Measurements from ENCODE around the gene AREG.

Gene AREG

DNA sequence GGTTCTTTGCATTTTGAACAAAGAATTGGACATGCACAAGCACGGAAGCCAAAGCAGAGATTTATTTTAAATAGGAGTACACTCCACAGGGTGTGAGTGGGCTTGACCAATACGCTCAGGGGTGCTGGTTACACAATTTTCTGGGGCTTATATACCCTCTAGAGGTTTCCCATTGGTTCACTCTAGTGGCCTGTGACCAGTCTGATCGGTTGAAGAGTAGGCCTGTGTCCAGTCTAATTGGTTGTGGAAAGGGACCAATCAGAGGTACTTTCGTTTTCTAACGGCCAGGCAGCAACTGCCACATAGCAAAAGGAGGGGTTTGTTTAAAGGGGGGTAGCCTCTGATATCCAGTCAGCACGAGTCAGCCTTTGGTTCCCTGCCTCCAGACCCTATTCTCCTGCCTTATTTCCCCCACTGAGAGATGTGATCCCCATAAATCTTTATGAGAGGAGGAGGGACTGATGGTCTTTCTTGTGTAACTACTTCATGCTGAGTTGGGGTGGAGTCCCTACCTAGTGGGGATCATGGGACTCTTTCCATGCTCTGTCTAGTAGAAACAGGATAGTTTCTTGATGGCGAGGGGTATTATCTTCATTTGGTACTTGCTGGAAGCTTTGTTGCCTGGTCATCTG, 11.3 kb upstream of the AREG start:
- no peak for DNase-seq

DNA sequence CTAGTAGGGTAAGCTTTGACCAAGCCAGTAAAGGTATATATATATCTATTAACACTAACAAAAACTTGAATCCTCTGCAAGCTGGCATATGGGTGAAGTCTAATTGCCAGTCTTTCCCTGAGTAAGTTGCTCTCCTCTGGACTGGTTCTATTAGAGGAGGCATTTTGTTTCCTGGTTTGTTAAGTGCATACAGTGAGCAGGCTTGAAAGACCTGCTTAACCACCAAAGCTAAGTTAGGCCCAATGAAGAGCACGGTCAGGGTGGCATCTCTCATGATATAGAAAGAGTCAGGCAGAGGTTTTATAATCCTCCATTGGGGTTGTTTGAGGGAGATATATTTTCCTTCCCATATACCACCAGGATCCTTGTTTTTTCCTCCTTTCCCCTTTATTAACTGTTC, 9.6 kb upstream of the AREG start:
- DNase-seq = no peak

DNA sequence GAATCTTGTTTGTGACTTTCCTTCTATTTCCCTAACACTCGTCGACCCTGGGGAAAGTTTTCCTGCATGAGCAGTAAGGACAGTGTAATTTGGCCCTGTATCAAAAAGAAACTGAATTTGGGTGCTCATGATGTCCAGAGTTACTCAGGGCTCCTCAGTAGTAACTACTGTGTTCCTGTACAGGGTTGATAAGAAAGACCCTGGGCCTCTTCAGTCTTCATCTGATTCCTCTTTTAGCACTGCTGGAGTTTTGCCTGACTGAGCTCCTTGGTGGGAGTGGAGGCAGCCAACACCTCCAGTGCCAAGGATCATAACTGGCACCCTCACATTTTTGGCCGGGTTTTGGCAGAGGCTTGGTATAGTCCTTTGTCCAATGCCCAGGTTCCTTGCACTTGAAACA, 7.1 kb upstream of the AREG start:
- no peak for DNase-seq

DNA sequence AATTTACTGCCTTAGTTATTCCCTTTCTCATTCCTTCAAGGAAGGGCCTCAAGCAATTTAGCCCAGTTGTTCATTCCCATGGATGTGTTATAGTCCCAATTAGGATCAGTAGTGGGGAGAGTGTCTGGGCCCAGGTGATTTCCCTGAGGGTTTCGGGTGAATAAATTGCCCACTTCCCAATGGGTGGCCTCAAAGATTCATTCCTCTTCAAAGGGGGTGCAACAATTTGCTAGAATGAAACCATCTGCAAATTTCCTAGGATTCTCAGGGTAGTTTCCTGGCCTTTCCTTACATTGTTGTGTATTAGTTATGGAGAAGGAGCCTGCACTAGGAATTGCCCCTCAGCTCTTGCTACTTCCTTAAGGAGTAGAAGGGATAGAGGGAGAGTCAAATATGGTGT, 6.3 kb upstream of the AREG start:
- DNase-seq = no peak

DNA sequence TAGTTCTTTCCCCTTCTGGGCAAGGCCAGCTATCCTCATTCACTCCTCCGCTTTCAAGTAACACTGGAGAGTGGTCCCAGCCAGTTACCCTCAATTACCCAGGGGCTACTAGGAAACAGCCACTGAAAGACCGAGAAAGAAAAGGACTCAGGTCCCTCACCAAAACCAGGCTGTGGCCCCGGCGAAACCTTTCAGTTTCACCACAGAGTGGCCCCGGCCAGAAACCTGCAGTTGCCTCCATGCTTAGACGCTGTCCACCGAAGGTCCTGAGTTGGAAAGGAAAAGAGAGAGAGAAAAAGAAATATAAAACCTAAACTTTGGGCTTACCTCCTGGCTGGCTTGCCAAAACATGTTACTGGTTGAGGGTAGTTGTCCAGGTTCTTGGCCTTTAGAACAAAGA, 5.0 kb upstream of the AREG start:
- DNase-seq = no peak

DNA sequence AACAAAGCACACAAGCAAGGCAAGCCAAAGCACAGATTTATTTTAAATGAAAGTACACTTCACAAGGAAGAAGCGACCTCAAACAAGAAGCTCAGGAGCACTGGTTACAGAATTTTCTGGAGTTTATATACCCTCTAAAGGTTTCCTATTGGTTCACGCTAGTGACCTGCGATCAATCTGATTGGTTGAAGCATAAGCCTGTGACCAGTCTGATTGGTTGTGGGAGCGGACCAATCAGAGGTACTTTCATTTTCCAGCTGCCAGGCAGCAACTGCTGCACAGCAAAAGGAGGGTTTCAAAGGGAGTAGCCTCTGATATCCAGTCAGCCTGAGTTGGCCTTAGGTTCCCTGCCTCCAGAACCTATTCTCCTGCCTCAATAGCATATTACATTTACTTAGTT, 4.6 kb upstream of the AREG start:
- no peak for DNase-seq

DNA sequence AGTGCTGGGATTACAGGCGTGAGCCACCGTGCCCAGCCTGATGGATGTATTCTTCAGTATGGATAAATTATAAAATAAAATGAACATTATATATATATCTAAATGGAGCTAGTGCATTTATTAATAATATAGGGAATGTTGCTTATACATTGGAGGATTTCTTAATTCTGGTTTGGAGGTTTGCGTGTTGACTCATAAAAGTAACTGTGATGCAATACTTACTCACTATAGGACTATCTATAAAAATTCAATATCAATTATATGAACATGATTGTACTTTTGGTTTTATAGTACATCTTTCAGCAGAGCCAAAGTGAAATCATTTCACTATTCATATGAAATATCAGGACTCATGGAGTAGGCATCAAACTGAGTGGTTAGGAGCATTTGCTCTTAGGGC, 3.2 kb upstream of the AREG start:
- no peak for DNase-seq

DNA sequence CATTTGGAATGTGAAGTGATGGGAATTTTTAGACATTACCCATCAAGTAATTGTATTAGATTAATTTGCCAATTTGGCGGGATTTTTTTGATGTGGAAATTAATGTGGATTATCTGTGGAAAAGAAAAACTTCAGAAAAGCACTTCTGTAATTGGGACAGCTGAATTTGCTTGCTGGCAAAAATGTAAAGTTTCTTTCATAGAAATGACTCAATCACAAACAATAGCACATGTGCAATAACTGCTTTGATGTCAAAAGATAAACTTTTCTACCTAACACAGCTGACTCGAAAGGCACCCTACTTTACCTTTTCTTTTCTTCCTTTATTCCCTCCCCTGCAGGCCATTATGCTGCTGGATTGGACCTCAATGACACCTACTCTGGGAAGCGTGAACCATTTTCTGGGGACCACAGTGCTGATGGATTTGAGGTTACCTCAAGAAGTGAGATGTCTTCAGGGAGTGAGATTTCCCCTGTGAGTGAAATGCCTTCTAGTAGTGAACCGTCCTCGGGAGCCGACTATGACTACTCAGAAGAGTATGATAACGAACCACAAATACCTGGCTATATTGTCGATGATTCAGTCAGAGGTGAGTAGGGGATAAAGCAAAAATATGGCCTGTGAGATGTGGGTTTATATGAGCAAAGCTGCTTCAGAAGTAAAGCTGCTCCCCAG, 1.4 kb downstream of the AREG start:
- DNase-seq = no peak

DNA sequence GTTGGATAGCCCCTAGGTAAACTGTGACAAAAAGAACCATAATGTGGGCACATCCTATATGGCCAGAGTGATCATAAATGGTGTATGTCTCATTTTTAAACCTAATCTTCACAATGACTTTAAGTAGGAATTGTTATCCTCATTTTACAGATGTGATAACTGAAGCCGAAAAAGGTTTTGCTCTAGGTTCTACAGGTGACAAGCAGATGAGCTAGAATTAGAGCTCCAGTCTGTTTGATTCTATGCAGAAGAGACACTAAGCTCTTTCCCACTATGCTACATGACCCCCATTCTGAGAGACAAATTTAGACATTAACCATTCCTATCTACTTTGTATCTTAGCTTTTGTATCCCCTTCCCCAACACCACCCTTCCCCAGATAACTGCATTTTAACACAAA, 2.0 kb downstream of the AREG start:
- no peak for DNase-seq

DNA sequence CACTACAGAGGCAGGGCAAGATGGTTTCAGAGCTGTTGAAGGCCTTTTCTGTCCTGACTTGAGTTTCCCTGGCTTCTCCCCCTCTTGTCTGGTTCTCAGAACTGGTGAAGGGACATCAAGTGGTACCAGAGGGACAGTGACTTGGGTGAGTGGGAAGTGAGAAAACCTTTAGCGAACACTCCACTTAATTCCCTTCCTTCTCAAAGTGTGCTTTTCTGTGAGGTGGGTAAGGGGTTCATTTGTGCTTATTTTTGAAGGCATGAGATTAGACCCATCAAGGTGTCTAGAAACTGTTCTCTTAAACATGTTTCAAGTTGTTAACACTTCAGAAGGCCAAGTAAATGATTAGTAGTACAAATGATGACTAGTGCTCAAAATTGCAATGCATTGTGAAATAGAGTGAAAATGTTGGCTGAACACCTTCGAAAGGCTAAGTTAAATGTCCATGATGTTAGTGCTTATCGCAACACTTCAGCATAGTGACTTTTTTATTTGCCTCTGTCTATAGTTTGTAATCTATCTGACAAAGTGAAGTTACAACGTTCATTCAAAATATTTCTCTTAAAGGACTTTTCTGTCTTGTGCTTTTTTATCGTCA, 2.8 kb downstream of the AREG start:
- no peak for DNase-seq

DNA sequence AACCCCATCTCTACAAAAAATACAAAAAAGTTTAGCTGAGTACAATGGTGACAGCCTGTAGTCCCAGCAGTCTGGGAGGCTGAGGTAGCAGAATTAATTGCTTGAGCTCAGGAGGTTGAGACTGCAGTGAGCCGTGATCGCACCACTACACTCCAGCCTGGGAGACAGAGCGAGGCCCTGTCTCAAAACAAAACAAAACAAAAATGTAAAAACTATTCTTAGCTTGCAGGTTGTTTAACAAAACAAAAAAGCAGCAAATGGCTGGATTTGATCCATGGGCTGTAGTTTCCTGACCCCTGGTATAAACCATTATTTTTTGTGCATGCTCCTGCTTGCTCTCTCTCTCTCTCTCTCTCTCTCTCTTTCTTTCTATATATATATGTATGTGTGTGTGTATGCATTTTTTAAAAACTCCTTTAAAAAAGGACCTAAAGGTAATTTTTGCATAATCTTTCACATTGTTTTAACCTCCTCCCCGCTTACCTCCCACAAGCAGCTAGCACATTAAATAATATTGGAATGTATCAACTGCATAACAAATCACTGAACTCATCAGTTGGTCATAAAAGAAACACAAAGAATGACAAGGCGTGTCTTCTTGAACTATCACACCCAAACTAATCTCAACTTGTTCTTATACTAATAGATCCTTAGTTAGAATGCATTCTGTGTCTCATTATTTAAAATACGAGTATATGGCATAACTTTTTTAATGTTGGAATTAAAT, 4.8 kb downstream of the AREG start:
- DNase-seq = no peak

DNA sequence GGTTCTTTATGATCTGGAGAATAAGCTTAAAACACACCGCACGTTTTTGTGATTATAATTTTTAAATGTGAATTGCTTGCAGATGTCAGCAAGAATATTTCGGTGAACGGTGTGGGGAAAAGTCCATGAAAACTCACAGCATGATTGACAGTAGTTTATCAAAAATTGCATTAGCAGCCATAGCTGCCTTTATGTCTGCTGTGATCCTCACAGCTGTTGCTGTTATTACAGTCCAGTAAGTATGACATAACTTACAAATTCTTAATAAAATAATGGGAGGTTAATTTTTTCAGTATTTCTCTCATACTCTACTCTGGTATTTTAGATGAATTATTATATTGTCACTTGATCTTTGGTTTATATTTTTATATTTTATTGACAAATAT, 5.4 kb downstream of the AREG start:
- DNase-seq = no peak

DNA sequence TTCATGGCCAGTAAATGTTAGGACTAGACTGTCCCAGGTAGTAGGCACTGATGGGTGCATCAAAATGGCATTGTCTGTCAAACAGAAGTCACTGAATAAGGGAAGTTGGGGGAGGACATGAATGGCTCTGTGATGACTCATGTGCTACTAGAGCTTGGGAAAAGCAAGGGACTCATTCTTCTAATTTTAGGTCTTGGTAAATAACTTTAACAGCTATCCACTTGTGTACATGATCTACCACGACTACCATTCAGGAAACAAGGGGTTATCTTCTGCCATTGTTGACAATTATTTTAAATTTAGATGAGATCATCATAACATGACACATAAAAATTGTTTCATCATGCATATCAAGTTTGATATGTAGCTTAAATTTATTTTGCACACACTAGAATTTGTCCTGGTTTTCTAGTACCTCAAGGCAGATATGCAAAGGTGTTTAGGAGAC, 6.3 kb downstream of the AREG start:
- DNase-seq = no peak

DNA sequence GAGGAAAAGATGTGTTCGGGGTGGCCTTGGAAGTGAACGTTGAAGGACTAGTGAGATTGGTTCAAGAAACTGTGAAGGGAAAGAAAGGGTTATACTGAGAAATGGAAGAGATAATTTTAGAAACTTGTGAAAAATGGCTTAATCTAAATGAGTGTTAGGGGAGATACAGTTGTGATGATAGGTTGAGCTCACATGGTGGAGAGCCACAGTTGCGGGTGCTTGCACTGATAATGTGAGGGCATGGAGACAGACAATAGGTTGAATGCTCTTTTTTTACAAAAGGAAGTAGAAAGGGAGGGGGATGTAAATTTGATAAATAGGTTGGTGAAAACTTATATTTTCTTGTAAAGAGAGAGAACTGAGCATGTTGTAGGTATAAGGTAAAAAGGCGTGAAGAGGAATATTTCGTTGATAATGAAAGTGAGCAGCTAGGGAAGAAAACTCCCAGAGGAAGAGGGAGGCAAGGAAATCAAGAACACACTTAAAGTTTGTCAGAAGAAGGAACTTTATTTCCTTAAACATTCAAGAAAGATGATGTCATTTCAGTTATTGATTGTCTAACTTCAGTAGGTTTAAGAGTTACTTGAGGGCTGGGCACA, 8.2 kb downstream of the AREG start:
- no peak for DNase-seq

DNA sequence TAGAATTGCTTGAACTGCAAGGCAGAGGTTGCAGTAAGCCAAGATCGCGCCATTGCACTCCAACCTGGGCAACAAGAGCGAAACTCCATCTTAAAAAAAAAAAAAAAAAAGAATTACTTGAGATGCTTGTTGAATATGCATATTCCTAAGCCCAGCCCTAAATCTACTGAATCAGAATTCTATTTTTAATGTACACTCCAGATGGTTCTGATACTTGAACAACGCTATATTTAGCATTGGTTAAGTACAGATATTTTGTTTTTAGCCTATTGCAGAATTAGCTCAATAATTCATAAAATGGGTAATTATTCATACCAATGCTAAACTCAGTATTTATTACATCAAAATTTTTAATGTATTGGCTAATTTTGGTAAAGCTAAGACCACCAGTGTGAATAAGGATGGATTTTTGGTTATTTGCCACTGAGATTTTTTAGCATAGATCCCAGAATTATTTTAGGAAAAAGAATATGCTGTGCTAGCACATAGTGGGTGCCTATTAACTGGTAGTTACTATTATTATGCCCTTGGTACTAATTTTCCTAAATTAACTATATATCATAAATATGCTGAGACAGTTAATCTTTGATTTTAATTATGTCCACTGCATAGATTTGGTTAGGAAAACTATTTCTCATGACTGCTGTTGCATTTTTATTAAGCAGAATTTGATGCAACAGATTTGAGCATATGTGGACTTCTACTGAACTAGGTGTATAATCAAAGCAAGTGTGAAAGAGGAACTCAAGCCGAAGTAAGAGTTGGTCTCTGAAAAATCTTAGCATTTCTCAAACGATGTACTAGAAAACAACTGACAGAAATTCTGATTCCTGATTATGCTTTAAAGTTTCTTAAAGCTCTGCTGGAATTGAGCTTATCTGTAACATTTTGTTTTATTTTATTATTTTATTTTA, 9.2 kb downstream of the AREG start:
- DNase-seq = no peak

DNA sequence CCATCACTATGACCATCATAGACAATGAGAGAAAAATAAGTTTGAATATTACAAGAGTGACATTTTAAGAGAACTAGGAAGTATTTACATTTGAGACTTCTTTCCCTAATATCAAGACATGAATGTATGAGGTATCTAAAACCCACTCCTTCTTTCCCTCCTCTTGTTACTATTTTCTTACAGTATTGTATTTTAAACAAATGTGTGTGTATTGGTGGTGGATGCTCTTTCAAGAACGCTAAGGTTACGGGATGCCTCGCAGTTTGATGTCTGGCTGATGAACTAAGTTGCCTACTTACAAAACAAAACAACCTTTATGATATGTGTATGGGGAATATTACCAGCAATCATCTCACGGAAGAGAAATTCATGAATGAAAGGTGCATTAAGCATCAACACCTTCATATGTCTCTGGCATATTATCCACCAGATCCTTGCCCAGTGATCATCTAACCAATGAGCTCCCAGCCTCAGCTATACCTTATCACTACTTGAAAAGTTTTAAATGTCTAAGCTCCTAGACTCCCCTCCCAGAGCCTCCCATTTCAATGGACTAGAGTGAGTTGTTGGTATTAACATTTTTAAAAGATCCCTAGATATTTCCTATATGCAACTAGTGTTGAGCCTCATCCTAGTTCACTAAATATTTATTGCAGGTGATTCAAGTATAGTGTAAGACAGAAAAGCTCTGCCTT, 10.6 kb downstream of the AREG start:
- DNase-seq = no peak

DNA sequence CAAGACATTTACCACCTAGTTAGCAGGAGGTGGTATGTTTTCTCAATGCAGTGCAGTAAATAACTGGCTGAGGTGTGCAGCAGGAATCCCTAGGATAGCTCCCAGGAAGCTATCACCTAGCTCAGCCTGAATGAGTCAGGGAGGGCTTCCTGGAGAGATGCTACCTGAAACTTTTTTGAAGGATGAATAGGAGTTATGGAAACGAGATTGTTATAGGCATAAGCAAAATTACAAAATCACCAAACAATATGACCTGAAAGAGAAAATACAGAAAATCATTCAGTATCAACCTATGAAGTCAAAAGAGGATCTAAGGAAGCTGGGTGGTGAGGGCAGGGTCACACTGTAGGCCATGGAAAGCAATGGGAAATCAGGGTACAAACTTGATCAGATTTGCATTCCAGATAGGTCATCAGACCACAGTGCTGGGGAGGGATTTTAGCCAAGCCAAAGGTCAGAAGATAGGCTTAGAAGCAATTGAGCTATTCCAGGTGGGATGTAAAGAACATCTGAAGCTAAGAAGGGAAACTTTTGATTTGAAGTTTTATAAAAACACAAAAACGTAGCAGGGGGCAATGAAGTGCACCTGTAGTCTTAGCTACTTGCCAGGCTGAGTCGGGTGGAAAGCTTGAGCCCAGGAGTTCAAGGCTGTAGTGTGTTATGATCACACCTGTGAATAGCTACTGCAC, 11.3 kb downstream of the AREG start:
- no peak for DNase-seq

DNA sequence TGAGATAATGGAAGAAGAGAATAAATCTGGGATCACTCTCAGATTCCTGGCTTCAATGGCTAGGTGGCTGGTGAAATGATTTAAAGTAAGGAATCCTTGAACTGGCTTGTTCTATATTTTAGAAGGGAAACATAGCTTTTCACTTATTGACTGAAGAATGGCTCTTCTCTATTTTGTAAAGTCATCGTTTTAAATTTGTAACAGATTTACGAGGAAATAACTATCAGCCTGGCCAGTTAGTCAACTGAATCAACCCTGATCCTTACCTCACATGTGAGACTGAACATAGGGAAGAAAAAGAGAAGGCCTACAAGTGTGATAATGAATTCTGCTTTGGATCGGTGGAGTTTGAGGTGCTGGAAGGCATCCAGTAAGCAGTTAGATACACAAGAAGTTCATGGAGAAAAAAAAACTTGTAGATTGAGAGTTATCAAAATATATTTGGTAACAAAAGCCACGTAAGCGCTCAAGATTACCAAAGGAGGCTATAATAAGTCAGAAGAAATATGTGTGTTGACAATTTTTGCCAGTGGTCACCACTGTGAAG, 12.0 kb downstream of the AREG start:
- DNase-seq = no peak

DNA sequence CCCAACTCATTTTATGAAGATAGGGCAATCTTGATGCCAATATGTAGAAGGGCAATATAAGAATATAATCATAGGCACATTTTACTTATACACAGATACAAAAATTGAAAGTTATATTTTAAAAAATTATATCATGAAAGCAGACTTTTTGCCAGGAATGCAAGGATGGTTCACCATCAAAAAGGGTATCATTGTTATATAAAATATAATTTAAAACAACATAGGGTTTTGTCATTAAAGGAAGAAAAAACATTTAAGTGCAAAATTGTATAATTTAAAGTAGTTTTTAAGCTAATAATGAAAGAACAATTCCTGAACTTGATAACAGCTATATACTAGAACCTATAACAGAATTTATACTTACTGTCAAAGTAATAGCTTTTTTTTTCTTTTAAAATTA, 15.9 kb downstream of the AREG start:
- DNase-seq = no peak

DNA sequence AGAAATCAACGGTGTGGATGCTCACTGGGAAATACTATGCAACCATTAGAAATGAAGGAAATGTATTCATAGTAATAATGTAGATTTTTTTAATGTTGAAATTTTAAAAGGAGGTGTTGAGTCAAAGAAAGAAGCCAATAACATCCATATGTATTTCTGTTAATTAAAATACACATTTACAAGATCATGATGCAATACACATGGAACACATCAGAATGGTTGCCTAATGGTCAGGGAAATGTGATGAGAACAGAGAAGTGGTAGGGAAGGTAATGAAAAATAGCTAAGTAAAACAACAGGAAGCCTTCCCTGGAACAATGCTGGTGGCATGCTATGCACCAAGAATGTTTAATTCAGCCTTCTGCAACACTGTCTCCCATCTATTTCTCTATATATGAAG, 18.2 kb downstream of the AREG start:
- DNase-seq = no peak

DNA sequence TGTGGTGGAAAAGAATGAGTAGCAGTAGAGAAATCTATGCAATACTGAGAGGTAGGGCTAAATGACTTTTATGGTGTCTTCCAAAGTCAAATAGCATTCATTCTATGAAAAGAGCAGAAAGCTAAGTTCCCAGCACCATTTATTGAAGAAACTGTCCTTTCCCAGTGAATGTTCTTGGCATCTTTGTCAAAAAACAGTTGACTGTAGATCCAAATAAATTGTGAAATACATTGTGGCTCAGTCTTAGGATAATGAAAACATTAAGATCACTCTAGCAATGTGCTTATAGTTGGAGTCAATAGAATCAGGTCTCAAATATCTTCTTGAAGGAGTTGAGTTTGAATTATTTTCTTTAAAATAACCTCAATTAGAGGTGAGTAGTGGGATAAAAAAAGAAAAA, 19.4 kb downstream of the AREG start:
- no peak for DNase-seq

All from NCI-H510A (cell line).